ENCODE measurements around the gene LHPP.

DNA sequence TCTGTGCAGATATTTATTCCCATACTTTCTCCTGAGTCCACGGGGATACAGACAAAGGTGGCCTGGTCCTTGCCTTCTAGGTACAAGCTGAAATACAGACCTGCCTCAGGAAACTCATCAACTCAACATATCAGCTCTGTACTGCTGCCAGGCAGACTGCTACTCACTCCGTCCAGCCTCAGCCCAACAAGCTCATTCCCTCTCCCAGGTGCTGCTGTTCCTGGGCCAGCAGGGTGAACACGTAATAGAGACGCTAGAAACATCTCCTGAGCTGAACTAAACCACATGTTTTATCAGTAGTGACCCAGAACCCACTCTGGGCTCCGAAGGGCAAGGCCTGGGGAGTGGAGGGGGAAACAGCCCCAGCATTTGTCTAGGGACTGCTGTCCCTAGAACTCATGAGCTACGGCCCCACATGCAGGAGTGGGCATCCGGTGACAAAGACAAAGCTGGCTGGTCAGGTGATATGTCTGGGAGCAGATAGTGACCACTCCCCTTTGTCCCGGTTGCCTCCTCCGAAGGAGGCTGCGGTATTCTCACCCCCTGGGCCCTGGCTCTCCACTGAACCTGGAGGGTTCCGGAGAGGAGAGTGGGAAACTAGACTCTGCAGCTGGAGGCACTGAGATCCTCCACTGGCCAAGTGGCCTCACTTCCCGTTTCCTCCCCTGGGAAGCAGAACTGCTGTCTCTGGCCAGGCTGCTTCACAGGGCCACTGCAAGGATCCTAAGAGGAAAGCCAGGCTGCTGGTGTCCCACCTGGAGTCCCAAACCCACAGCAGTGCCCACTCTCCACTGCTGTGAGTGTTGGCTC, 166.4 kb downstream of the LHPP start:
- TF ChIP-seq EZH2 (IDR thresholded peaks at IDR 0.05; ENCODE audit: insufficient read depth, poor library complexity, severe bottlenecking): no peak
- no peak for TF ChIP-seq EZH2phosphoT487 (IDR thresholded peaks at IDR 0.05; ENCODE audit: insufficient read depth, low read depth)

Data from GM23248 (cell line).